OCI-LY1 (cell line): ENCODE data around the gene AGPAT1.

Experiments used
- H2AFZ ChIP-seq: fragments of 200-600 bp; sonication (generic), shearing (Covaris generic); 2 replicates; pipeline ENCODE4 v1.6.0; 2014; ENCODE audit warnings: antibody characterized with exemption, mild to moderate bottlenecking, low read length
- H3F3A ChIP-seq: fragments of 200-600 bp; sonication (generic), shearing (Covaris generic); 2 replicates; pipeline ENCODE4 v1.6.0; 2014; ENCODE audit warnings: mild to moderate bottlenecking, antibody characterized with exemption, low read length, moderate library complexity; ENCODE audit not compliant: insufficient read depth
- H3K27ac ChIP-seq: fragments of 200-600 bp; sonication (generic); 2 replicates; pipeline ENCODE4 v1.5.1; 2014; ENCODE audit warnings: low read length, mixed run types, mild to moderate bottlenecking, low read depth; ENCODE audit not compliant: poor library complexity, severe bottlenecking
- H3K27me3 ChIP-seq: fragments of 200-600 bp; sonication (generic); 2 replicates; pipeline ENCODE4 v1.6.0; 2014; ENCODE audit warnings: antibody characterized with exemption, mild to moderate bottlenecking, low read length, moderate library complexity; ENCODE audit not compliant: insufficient read depth
- H3K36me3 ChIP-seq: fragments of 200-600 bp; sonication (generic); 2 replicates; pipeline ENCODE4 v1.6.1; 2014; ENCODE audit warnings: mild to moderate bottlenecking, antibody characterized with exemption, low read length, moderate library complexity, mixed read lengths; ENCODE audit not compliant: insufficient read depth
- H3K4me1 ChIP-seq: fragments of 200-600 bp; sonication (generic); 2 replicates; pipeline ENCODE4 v1.5.1; 2014; ENCODE audit warnings: mild to moderate bottlenecking, low read length, moderate library complexity; ENCODE audit not compliant: insufficient read depth, severe bottlenecking
- H3K4me2 ChIP-seq: fragments of 200-600 bp; sonication (generic), shearing (Covaris generic); 2 replicates; pipeline ENCODE4 v1.6.1; 2014; ENCODE audit warnings: low read length
- H3K4me3 ChIP-seq: fragments of 200-600 bp; sonication (generic); 2 replicates; pipeline ENCODE4 v1.5.1; 2014; ENCODE audit warnings: low read length, low read depth, mild to moderate bottlenecking, mixed read lengths; ENCODE audit not compliant: poor library complexity, severe bottlenecking
- H3K79me2 ChIP-seq: fragments of 200-600 bp; shearing (Covaris generic); 2 replicates; pipeline ENCODE4 v1.6.1; 2016; ENCODE audit warnings: mixed run types, low read length, mixed read lengths; ENCODE audit not compliant: insufficient read depth
- H3K9ac ChIP-seq: fragments of 200-600 bp; sonication (generic), shearing (Covaris generic); 2 replicates; pipeline ENCODE4 v1.6.1; 2014; ENCODE audit warnings: mild to moderate bottlenecking, low read length, mixed read lengths
- H3K9me2 ChIP-seq: fragments of 200-600 bp; sonication (generic), shearing (Covaris generic); 2 replicates; pipeline ENCODE4 v1.6.1; 2014; ENCODE audit warnings: low read depth, mild to moderate bottlenecking, low read length, mixed read lengths
- H3K9me3 ChIP-seq: fragments of 200-600 bp; shearing (Covaris generic); 2 replicates; pipeline ENCODE4 v1.6.1; 2014; ENCODE audit warnings: low read length, mixed read lengths
- H4K20me1 ChIP-seq: fragments of 200-600 bp; sonication (generic), shearing (Covaris generic); 2 replicates; pipeline ENCODE4 v1.6.0; 2016; ENCODE audit warnings: mild to moderate bottlenecking, low read length; ENCODE audit not compliant: insufficient read depth
- CTCF ChIP-seq: fragments of 200-600 bp; sonication (generic), shearing (Covaris generic); IDR thresholded peaks from 2 replicates; pipeline ENCODE4 v1.5.1; 2017; ENCODE audit warnings: mild to moderate bottlenecking, antibody characterized with exemption, low read length, moderate library complexity, mixed read lengths
- EZH2 ChIP-seq: fragments of 200-600 bp; sonication (generic), shearing (Covaris generic); IDR thresholded peaks from 2 replicates; pipeline ENCODE4 v1.8.0; 2017; ENCODE audit warnings: borderline replicate concordance, mixed run types, mild to moderate bottlenecking, antibody characterized with exemption, low read length, moderate library complexity, mixed read lengths

The AGPAT1 gene

GRCh38 chr6:32132110-32132509 is 43.8 kb downstream of the AGPAT1 start:
- no peaks in the 10 kb centered on the region for H3K36me3 ChIP-seq
- no peaks in the 10 kb centered on the region for H3K9me2 ChIP-seq
- H3K79me2 ChIP-seq: no peaks in the 10 kb centered on the region
- no peak overlapping the region for H3K4me3 ChIP-seq
- no peak overlapping the region for H3K27ac ChIP-seq
- TF ChIP-seq CTCF (no peak), EZH2 (no peak)
- no peaks in the 10 kb centered on the region for H4K20me1 ChIP-seq
- H3K4me2 ChIP-seq: no peak overlapping the region
- H3K4me1 ChIP-seq: peaks cover 21% of the 10 kb centered on the region
- no peaks in the 10 kb centered on the region for H3K9me3 ChIP-seq
- no peak overlapping the region for H2AFZ ChIP-seq
- no peaks in the 10 kb centered on the region for H3K27me3 ChIP-seq
- no peak overlapping the region for H3K9ac ChIP-seq
- 0 out of 2 replicates have a peak, but pooled peaks cover 4% of the 10 kb centered on the region for H3F3A ChIP-seq

GRCh38 chr6:32131439-32131948 is 44.4 kb downstream of the AGPAT1 start:
- Histone ChIP-seq H3K9me3 (no peaks in the 10 kb centered on the region), H3K9ac (no peak overlapping the region), H3F3A (0 out of 2 replicates have a peak, but pooled peaks cover 4% of the 10 kb centered on the region), H3K27ac (no peak overlapping the region), H3K4me1 (peaks cover 27% of the 10 kb centered on the region), H3K9me2 (no peaks in the 10 kb centered on the region), H3K27me3 (no peaks in the 10 kb centered on the region), H3K79me2 (no peaks in the 10 kb centered on the region), H4K20me1 (no peaks in the 10 kb centered on the region), H3K4me3 (no peak overlapping the region), H3K36me3 (peaks cover under 1% of the 10 kb centered on the region; the same call in 1 of the 2 replicates), H3K4me2 (no peak overlapping the region), H2AFZ (no peak overlapping the region)
- TF ChIP-seq CTCF (no peak), EZH2 (no peak)

- Histone ChIP-seq H3K4me1 (peaks cover 30% of the 10 kb centered on the region), H3K27me3 (no peaks in the 10 kb centered on the region), H3K79me2 (no peaks in the 10 kb centered on the region), H3K9ac (peak overlapping the region; percentile 76), H3K9me3 (no peaks in the 10 kb centered on the region), H3K4me2 (peak overlapping the region; percentile 89), H3K9me2 (no peaks in the 10 kb centered on the region), H3K27ac (peak overlapping the region; percentile 56), H2AFZ (0 out of 2 replicates have a peak overlapping the region, but pooled peaks have one; percentile 15), H3K4me3 (peak overlapping the region; percentile 81), H4K20me1 (no peaks in the 10 kb centered on the region), H3K36me3 (peaks cover 18% of the 10 kb centered on the region), H3F3A (0 out of 2 replicates have a peak, but pooled peaks cover 4% of the 10 kb centered on the region)
- TF ChIP-seq EZH2 (no peak), CTCF (no peak)
Measured at GRCh38 chr6:32129297-32130088, 46.4 kb downstream of the AGPAT1 start.
